ENCODE results near the gene TSPAN11.

- TF ChIP-seq CTCF (IDR thresholded peaks at IDR 0.05; ENCODE audit: poor library complexity) (no peak), EZH2phosphoT487 (IDR thresholded peaks at IDR 0.05; ENCODE audit: low read depth, severe bottlenecking, unreplicated experiment) (no peak)
These were observed 40.5 kb downstream of the TSPAN11 start for GRCh38 chr12:30967026-30967425.

Data from hepatocyte (in vitro differentiated cells).